Karpas-422 (cell line): ENCODE measurements around the gene SOBP. TPM values are rescaled to one million over a fixed set of nuclear protein-coding genes. Genes with fewer than 3 reads are reported as not detected.

ENCODE experiments used
- DNase-seq: peaks from one replicate; pipeline ENCODE4 v3.0.0-alpha.2; 2015
- H2AFZ ChIP-seq: fragments of 200-600 bp; sonication (generic); 2 replicates; pipeline ENCODE4 v1.6.1; 2014; ENCODE audit warnings: antibody characterized with exemption, low read length, mixed read lengths
- H3K27ac ChIP-seq: fragments of 200-600 bp; sonication (generic); 2 replicates; pipeline ENCODE4 v1.5.1; 2014; ENCODE audit warnings: mild to moderate bottlenecking, low read length, moderate library complexity
- H3K27me3 ChIP-seq: fragments of 200-600 bp; sonication (generic); 2 replicates; pipeline ENCODE4 v1.6.1; 2014; ENCODE audit warnings: low read length, mixed read lengths
- H3K36me3 ChIP-seq: fragments of 200-600 bp; sonication (generic); 2 replicates; pipeline ENCODE4 v1.6.1; 2014; ENCODE audit warnings: low read length, mixed read lengths; ENCODE audit not compliant: insufficient read depth
- H3K4me1 ChIP-seq: fragments of 200-600 bp; sonication (generic); 2 replicates; pipeline ENCODE4 v1.6.1; 2014; ENCODE audit warnings: mild to moderate bottlenecking, low read length, mixed read lengths
- H3K4me2 ChIP-seq: fragments of 200-600 bp; sonication (generic); 2 replicates; pipeline ENCODE4 v1.6.1; 2014; ENCODE audit warnings: low read length, low read depth, mild to moderate bottlenecking; ENCODE audit not compliant: poor library complexity, severe bottlenecking
- H3K4me3 ChIP-seq: fragments of 200-600 bp; sonication (generic); 2 replicates; pipeline ENCODE4 v1.5.1; 2014; ENCODE audit warnings: mild to moderate bottlenecking, antibody characterized with exemption, low read length, mixed read lengths
- H3K79me2 ChIP-seq: fragments of 200-600 bp; sonication (generic); 2 replicates; pipeline ENCODE4 v1.6.1; 2014; ENCODE audit warnings: mild to moderate bottlenecking, low read length, mixed read lengths
- H3K9ac ChIP-seq: fragments of 200-600 bp; sonication (generic); 2 replicates; pipeline ENCODE4 v1.6.0; 2014; ENCODE audit warnings: low read length
- H3K9me2 ChIP-seq: fragments of 200-600 bp; sonication (generic), shearing (Covaris generic); replicated peaks from 2 replicates; pipeline ENCODE4 v1.6.0; 2014; ENCODE audit warnings: mild to moderate bottlenecking, low read length, moderate library complexity; ENCODE audit not compliant: insufficient read depth
- H3K9me3 ChIP-seq: fragments of 300-700, 200-600 bp; sonication (generic); 2 replicates; pipeline ENCODE4 v1.6.1; 2014; ENCODE audit warnings: low read length, mixed read lengths
- H4K20me1 ChIP-seq: fragments of 200-600 bp; sonication (generic); 2 replicates; pipeline ENCODE4 v1.6.1; 2014; ENCODE audit warnings: mild to moderate bottlenecking, antibody characterized with exemption, low read length, low read depth; ENCODE audit not compliant: insufficient read depth
- total RNA-seq: library from RNA; depleted of rRNA; stranded (reverse); fragments of >200 nt; shearing (Covaris generic); gene quantifications from 2 replicates; pipeline ENCODE4 v1.2.3, GENCODE V29; 2014; ENCODE audit warnings: low replicate concordance

Gene SOBP
- total RNA-seq, 1 experiment from 2014 or later = 17.8 TPM

DNA sequence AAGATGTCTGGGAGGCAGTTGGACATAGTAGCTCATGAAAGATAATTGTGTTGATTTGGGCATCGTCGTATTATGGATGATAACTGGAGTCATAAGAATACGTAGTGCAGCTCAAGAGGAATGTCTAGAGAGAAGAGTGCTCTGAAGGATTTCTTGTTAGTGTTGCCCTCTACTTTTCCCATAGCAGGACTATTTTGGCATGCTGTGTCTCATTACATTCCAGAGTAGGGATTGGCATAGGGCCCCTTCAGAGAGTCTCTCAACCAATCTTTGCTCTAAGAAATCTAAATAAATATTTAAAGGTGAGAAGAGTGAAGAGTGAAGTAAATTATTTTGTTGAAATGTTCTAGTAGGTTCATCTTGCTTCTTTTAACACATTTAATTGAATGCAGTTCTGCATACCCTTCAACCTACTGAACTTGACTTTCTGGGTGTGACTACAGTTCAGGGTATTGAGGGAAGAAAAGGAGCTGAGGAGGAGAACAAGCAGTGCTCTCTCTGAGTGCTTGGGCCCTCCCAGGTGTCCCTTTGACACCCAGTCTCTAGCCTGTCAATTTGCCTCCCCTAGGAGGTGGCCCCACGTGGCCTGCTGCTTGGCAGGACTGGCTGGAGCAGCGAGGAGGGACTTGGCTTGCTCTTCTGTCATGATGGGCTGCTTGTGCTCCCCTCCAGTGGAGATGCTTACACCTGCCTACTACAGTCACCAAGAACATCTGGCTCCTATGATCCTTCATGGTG lies 33.3 kb downstream of the SOBP start:
- Histone ChIP-seq H3K4me1 (peaks cover 50% of the 10 kb centered on the region), H3K9ac (no peak overlapping the region), H4K20me1 (no peaks in the 10 kb centered on the region), H3K27me3 (no peaks in the 10 kb centered on the region), H3K4me3 (no peak overlapping the region), H3K9me3 (no peaks in the 10 kb centered on the region), H3K27ac (peak overlapping the region; percentile 20; the same call in 1 of the 2 replicates), H3K4me2 (no peak overlapping the region), H2AFZ (no peak overlapping the region), H3K79me2 (peaks cover 72% of the 10 kb centered on the region), H3K36me3 (peaks cover 6% of the 10 kb centered on the region; the same call in 1 of the 2 replicates), H3K9me2 (no peaks in the 10 kb centered on the region)
- DNase-seq = no peak

DNA sequence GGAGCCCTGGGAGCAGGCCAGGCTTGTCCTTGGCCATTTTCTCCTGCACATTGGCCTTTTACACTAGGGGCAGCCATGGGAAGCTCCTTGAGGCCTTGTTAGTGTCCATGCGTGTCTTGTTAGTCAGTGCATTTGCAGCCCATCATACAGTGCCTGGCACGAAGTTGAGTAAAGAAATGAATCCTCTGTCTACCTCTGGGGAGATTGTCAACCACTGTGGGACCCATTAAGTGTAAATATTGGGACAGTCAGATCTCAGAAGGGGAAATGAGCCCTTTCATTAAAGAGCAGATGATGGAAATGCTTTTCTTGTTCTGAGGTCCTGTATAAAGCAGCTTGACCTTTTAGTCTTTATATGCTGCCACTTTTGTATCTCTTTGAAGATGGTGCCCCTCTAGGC lies 33.9 kb downstream of the SOBP start:
- no peak overlapping the region for H3K4me3 ChIP-seq
- no peak overlapping the region for H3K4me2 ChIP-seq
- H3K9me3 ChIP-seq = no peaks in the 10 kb centered on the region
- H3K27me3 ChIP-seq = no peaks in the 10 kb centered on the region
- H3K36me3 ChIP-seq = peaks cover 7% of the 10 kb centered on the region; the same call in 1 of the 2 replicates
- H3K4me1 ChIP-seq = peaks cover 46% of the 10 kb centered on the region
- H3K9ac ChIP-seq = no peak overlapping the region
- no peak overlapping the region for H2AFZ ChIP-seq
- H3K27ac ChIP-seq = peak overlapping the region; percentile 20; the same call in 1 of the 2 replicates
- H3K9me2 ChIP-seq = no peaks in the 10 kb centered on the region
- H3K79me2 ChIP-seq = peaks cover 77% of the 10 kb centered on the region
- no peaks in the 10 kb centered on the region for H4K20me1 ChIP-seq
- no peak for DNase-seq

DNA sequence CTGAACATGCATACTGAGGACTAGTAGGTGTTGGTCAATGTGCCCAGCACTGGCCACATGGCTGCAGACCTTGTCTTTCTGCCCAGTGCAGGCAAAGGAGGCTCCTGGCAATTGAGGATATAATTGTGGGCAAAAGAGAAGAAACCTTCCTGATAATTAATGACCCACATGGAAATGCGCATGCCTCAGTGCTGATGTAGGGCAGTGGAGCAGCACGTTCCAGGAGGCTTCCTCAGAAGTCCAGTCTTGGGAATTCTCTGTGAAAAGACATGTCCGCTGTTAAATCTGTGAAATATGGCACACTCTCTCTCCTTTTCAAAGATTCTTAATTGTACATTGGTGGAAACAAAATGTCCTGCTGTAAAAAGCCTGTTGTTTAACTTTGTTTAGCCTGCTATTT lies 34.7 kb downstream of the SOBP start:
- Histone ChIP-seq H3K9me2 (no peaks in the 10 kb centered on the region), H3K27ac (no peak overlapping the region)

DNA sequence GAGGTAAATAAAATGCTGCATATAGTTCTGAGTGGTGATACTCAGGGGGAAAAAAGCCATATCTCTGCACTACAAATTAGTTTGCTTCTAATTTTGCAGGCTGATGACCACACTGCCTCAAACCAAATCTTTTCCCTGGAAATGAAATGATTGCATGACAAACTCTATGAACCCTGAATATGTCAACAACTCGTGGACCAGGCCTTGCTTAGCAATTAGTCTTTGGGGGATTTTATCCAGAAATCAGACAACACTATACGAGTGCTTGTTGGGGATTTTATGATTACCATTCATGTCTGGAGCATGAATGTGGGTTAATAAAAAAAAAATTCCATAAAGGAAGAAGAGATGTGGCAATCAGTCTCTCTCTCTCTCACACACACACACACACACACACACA lies 42.0 kb downstream of the SOBP start:
- no peak overlapping the region for H3K27ac ChIP-seq
- peaks cover 41% of the 10 kb centered on the region for H3K4me1 ChIP-seq
- H3K9ac ChIP-seq = no peak overlapping the region
- peaks cover 8% of the 10 kb centered on the region; the same call in 1 of the 2 replicates for H3K36me3 ChIP-seq
- no peaks in the 10 kb centered on the region for H3K9me2 ChIP-seq
- H3K27me3 ChIP-seq = no peaks in the 10 kb centered on the region
- H3K4me3 ChIP-seq = no peak overlapping the region
- no peak for DNase-seq
- H4K20me1 ChIP-seq = no peaks in the 10 kb centered on the region
- H3K4me2 ChIP-seq = no peak overlapping the region
- no peak overlapping the region for H2AFZ ChIP-seq
- peaks cover 78% of the 10 kb centered on the region for H3K79me2 ChIP-seq
- no peaks in the 10 kb centered on the region for H3K9me3 ChIP-seq

More for the DNA sequence above, 34.7 kb downstream of the SOBP start:
- Histone ChIP-seq H3K9ac (no peak overlapping the region), H3K9me3 (no peaks in the 10 kb centered on the region), H4K20me1 (no peaks in the 10 kb centered on the region), H3K79me2 (peaks cover 82% of the 10 kb centered on the region), H3K36me3 (peaks cover 11% of the 10 kb centered on the region; the same call in 1 of the 2 replicates), H3K27me3 (no peaks in the 10 kb centered on the region), H2AFZ (no peak overlapping the region), H3K4me2 (no peak overlapping the region), H3K4me3 (no peak overlapping the region), H3K4me1 (peaks cover 46% of the 10 kb centered on the region)
- DNase-seq = no peak

DNA sequence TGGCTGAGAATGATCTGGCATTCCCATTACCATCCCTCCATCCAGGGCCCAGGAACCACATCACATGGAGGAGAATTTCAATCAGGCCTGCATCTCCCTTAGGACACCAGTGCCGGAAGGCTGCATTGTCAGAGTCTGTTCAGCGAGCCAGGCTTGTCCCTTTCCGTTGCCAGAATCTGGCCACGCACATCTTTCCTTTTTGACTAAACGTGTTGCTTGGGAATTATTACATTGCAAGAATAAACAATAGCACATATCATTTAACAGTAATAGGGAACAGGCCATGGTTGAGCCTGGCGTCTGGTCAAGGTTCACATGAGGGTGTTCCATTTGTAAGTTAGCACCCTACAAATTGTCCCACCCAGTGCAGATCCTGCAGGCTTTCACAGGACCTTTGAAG lies 42.8 kb downstream of the SOBP start:
- no peaks in the 10 kb centered on the region for H4K20me1 ChIP-seq
- no peak overlapping the region for H3K27ac ChIP-seq
- H2AFZ ChIP-seq = no peak overlapping the region
- H3K9ac ChIP-seq = no peak overlapping the region
- H3K9me2 ChIP-seq = no peaks in the 10 kb centered on the region
- peaks cover 12% of the 10 kb centered on the region; the same call in 1 of the 2 replicates for H3K36me3 ChIP-seq
- DNase-seq = no peak
- no peak overlapping the region for H3K4me2 ChIP-seq
- peaks cover 40% of the 10 kb centered on the region for H3K4me1 ChIP-seq
- no peak overlapping the region for H3K4me3 ChIP-seq
- peaks cover 78% of the 10 kb centered on the region for H3K79me2 ChIP-seq
- H3K9me3 ChIP-seq = no peaks in the 10 kb centered on the region
- H3K27me3 ChIP-seq = no peaks in the 10 kb centered on the region

DNA sequence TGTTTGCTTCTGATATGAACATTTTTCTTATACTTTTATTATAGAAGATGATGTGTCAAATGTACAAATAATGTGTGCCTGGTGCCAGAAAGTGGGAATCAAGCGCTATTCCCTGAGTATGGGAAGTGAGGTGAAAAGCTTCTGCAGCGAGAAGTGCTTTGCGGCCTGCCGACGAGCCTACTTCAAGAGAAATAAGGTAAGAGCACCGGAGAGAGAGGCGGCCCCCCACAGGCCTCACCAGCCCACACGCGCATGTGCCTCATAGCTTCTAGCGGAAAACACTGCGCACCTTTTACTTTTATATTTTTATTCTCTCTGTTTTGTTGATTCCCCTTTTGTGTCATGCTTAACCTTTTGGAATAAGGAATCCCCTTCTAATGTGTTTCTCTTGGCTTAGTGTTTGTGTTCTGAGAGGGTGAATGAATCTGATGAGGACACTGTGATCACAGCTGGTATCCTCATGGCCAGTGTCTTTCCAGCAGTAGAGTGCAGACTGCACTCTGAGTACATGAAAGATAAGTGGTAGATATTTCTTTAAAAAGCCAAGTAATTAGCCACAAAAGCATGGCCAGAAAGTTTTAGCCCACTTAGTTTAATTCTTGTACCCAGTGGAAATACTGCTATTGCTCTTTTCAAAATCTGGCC lies 43.6 kb downstream of the SOBP start:
- Histone ChIP-seq H3K9me3 (no peaks in the 10 kb centered on the region), H3K79me2 (peaks cover 78% of the 10 kb centered on the region), H3K9ac (no peak overlapping the region), H3K9me2 (no peaks in the 10 kb centered on the region), H4K20me1 (no peaks in the 10 kb centered on the region), H3K36me3 (peaks cover 17% of the 10 kb centered on the region; the same call in 1 of the 2 replicates), H2AFZ (no peak overlapping the region), H3K27me3 (no peaks in the 10 kb centered on the region), H3K27ac (no peak overlapping the region), H3K4me2 (no peak overlapping the region), H3K4me3 (no peak overlapping the region), H3K4me1 (peaks cover 46% of the 10 kb centered on the region)
- no peak for DNase-seq

DNA sequence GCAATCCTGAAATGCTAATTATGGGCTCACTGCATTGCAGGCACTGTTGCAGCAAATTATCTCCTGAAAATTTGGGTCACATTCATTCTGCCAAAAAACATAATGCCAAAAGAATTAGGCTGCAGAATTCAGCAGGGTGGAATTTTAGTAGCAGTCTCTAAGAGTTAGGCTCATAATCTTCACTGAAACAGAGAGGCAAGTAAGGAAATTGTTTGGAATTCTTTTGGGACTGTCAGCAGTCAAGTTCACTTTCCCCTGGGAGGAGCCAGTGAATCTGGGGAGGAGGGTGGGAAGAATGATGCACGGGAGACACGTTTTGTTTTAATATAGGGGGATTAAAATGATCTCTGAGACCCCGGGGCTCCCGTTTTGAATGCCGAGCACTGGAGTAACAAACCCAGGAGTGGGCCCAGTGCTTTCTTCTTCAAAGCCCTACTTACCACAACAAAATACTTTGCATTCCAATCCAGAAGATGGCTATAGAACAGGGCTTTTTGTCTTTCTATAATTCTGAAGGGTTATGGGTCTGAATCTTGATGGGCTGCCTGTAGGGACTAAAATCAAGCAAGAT lies 44.7 kb downstream of the SOBP start:
- peak overlapping the region; percentile 75 for H3K27ac ChIP-seq
- H3K4me1 ChIP-seq = peaks cover 46% of the 10 kb centered on the region
- no peaks in the 10 kb centered on the region for H4K20me1 ChIP-seq
- peaks cover 78% of the 10 kb centered on the region for H3K79me2 ChIP-seq
- no peaks in the 10 kb centered on the region for H3K9me2 ChIP-seq
- H3K27me3 ChIP-seq = no peaks in the 10 kb centered on the region
- H2AFZ ChIP-seq = no peak overlapping the region
- H3K9ac ChIP-seq = no peak overlapping the region
- H3K9me3 ChIP-seq = no peaks in the 10 kb centered on the region
- DNase-seq = no peak
- peaks cover 12% of the 10 kb centered on the region; the same call in 1 of the 2 replicates for H3K36me3 ChIP-seq
- no peak overlapping the region for H3K4me3 ChIP-seq
- no peak overlapping the region for H3K4me2 ChIP-seq

DNA sequence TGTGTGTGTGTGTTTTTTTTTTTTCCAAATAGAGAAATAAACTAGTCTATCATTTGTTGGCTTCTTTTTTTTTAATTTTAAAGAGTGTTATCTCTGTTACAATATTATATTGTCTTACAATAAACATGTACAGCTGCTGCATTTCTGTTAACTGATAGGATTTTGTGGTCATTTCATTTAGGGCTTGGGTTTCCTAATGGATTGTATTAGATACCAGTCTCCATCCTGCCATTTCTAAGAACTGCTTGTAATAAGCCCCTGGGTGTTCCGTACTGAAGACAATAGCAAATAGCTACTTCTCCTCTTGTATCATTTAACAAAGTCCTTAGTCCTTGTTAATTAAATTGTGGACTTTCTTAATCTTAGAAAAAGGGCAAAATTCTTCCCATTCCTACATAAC lies 45.7 kb downstream of the SOBP start:
- H2AFZ ChIP-seq = no peak overlapping the region
- DNase-seq = no peak
- H3K27me3 ChIP-seq = no peaks in the 10 kb centered on the region
- H3K79me2 ChIP-seq = peaks cover 78% of the 10 kb centered on the region
- no peaks in the 10 kb centered on the region for H4K20me1 ChIP-seq
- peak overlapping the region; percentile 75 for H3K27ac ChIP-seq
- H3K9me3 ChIP-seq = no peaks in the 10 kb centered on the region
- peak overlapping the region; percentile 18; the same call in 1 of the 2 replicates for H3K4me3 ChIP-seq
- no peaks in the 10 kb centered on the region for H3K9me2 ChIP-seq
- peak overlapping the region; percentile 2; the same call in 1 of the 2 replicates for H3K9ac ChIP-seq
- peaks cover 12% of the 10 kb centered on the region; the same call in 1 of the 2 replicates for H3K36me3 ChIP-seq
- peak overlapping the region; percentile 58 for H3K4me2 ChIP-seq
- peaks cover 46% of the 10 kb centered on the region for H3K4me1 ChIP-seq
